Trophoblast cell (in vitro differentiated cells and primary cell): Measurements from ENCODE around the gene TSEN2.

Experiments
- DNase-seq, 2 donors: peaks; one replicate each; pipeline ENCODE4 v3.0.0-alpha.2; 2016
- H2AFZ ChIP-seq: 2 replicates; pipeline ENCODE4 v1.6.1; 2013; ENCODE audit warnings: low read length, moderate library complexity, mild to moderate bottlenecking; ENCODE audit not compliant: insufficient read depth, poor library complexity
- H2AK5ac ChIP-seq: 2 replicates; pipeline ENCODE4 v1.6.1; 2013; ENCODE audit warnings: mild to moderate bottlenecking, low read length
- H2BK120ac ChIP-seq: 2 replicates; pipeline ENCODE4 v1.6.1; 2013; ENCODE audit warnings: low read length, mild to moderate bottlenecking, moderate library complexity; ENCODE audit not compliant: insufficient read depth, poor library complexity
- H2BK12ac ChIP-seq: 2 replicates; pipeline ENCODE4 v1.6.1; 2013; ENCODE audit warnings: mild to moderate bottlenecking, low read length, moderate library complexity
- H2BK5ac ChIP-seq: 2 replicates; pipeline ENCODE4 v1.6.1; 2013; ENCODE audit warnings: low read length, low read depth, moderate library complexity, mild to moderate bottlenecking; ENCODE audit not compliant: poor library complexity
- H3K14ac ChIP-seq: 2 replicates; pipeline ENCODE4 v1.6.1; 2013; ENCODE audit warnings: mild to moderate bottlenecking, low read length
- H3K18ac ChIP-seq: 2 replicates; pipeline ENCODE4 v1.6.1; 2013; ENCODE audit warnings: mild to moderate bottlenecking, low read length
- H3K23ac ChIP-seq: 2 replicates; pipeline ENCODE4 v1.6.1; 2013; ENCODE audit warnings: low read length
- H3K27ac ChIP-seq: 2 replicates; pipeline ENCODE4 v1.5.1; 2013; ENCODE audit warnings: low read depth, mild to moderate bottlenecking, inconsistent platforms, low read length, moderate library complexity
- H3K27me3 ChIP-seq: 2 replicates; pipeline ENCODE4 v1.6.1; 2013; ENCODE audit warnings: inconsistent platforms, mild to moderate bottlenecking, low read length, moderate library complexity; ENCODE audit not compliant: insufficient read depth
- H3K36me3 ChIP-seq, 2 experiments: 1 replicate in 1 of 2; 2 replicates in 1 of 2; pipeline ENCODE4 v1.6.1; 2013; ENCODE audit warnings: low read length in 2 of 2, mild to moderate bottlenecking in 2 of 2, moderate library complexity in 1 of 2; ENCODE audit not compliant: insufficient read depth in 2 of 2, control insufficient read depth in 1 of 2
- H3K4ac ChIP-seq: 2 replicates; pipeline ENCODE4 v1.6.1; 2013; ENCODE audit warnings: low read depth, mild to moderate bottlenecking, low read length, moderate library complexity
- H3K4me1 ChIP-seq, 2 experiments: 1 replicate in 1 of 2; 2 replicates in 1 of 2; pipeline ENCODE4 v1.6.1; 2013; ENCODE audit warnings: low read length in 2 of 2, mild to moderate bottlenecking in 2 of 2, moderate library complexity in 1 of 2; ENCODE audit not compliant: insufficient read depth in 2 of 2, control insufficient read depth in 1 of 2
- H3K4me2 ChIP-seq: 2 replicates; pipeline ENCODE4 v1.6.1; 2013; ENCODE audit warnings: inconsistent platforms, mild to moderate bottlenecking, low read length, moderate library complexity
- H3K4me3 ChIP-seq: 2 replicates; pipeline ENCODE4 v1.5.1; 2013; ENCODE audit warnings: mild to moderate bottlenecking, low read depth, low read length, inconsistent platforms
- H3K79me1 ChIP-seq: one replicate; pipeline ENCODE4 v1.6.1; 2013; ENCODE audit warnings: low read length
- H3K79me2 ChIP-seq: 2 replicates; pipeline ENCODE4 v1.6.1; 2013; ENCODE audit warnings: low read length, mild to moderate bottlenecking; ENCODE audit not compliant: control insufficient read depth, insufficient read depth, poor library complexity
- H3K9ac ChIP-seq: 2 replicates; pipeline ENCODE4 v1.6.1; 2013; ENCODE audit warnings: mild to moderate bottlenecking, low read length
- H3K9me3 ChIP-seq: 2 replicates; pipeline ENCODE4 v1.6.1; 2013; ENCODE audit warnings: low read depth, mild to moderate bottlenecking, control low read depth, inconsistent platforms, low read length; ENCODE audit not compliant: insufficient read depth
- H4K12ac ChIP-seq: 2 replicates; pipeline ENCODE4 v1.6.1; 2013; ENCODE audit warnings: low read depth, mild to moderate bottlenecking, low read length, moderate library complexity
- H4K8ac ChIP-seq: 2 replicates; pipeline ENCODE4 v1.6.1; 2013; ENCODE audit warnings: low read depth, mild to moderate bottlenecking, low read length, moderate library complexity
- H4K91ac ChIP-seq: one replicate; pipeline ENCODE4 v1.6.1; 2013; ENCODE audit warnings: low read depth, mild to moderate bottlenecking, low read length, moderate library complexity
- WGBS: extraction: QIAGEN DNeasy Blood & Tissue Kit; methylation state at CpG from one replicate; pipeline ENCODE4 v1.1.7; 2013; ENCODE audit warnings: missing lambda C conversion rate; ENCODE audit not compliant: insufficient read length, insufficient coverage; ENCODE audit errors: extremely low coverage; 5-methylcytosine and 5-hydroxymethylcytosine counted together

TSEN2 gene

GRCh38 chr3:12578742-12579141, 94.5 kb downstream of the TSEN2 start:
- Histone ChIP-seq H3K14ac (no peak overlapping the region), H4K8ac (no peak overlapping the region), H3K18ac (no peak overlapping the region), H2AFZ (no peak overlapping the region), H3K36me3 (peaks cover 54 to 66% of the 10 kb centered on the region in 2 experiments), H3K27me3 (no peaks in the 10 kb centered on the region), H2BK5ac (no peak overlapping the region), H2AK5ac (no peak overlapping the region), H3K9ac (no peak overlapping the region), H4K91ac (no peak overlapping the region), H4K12ac (no peak overlapping the region), H3K4me1 (no peaks in the 10 kb centered on the region), H2BK120ac (no peak overlapping the region), H3K9me3 (no peaks in the 10 kb centered on the region), H2BK12ac (no peak overlapping the region), H3K4me2 (no peak overlapping the region), H3K4ac (no peak overlapping the region), H3K79me1 (no peaks in the 10 kb centered on the region), H3K79me2 (no peaks in the 10 kb centered on the region), H3K4me3 (no peak overlapping the region), H3K23ac (no peak overlapping the region), H3K27ac (no peak overlapping the region)
- no CpG with 5 or more reads among the region's 2 CpGs for WGBS
- DNase-seq: no peak

GRCh38 chr3:12579456-12579855, 95.2 kb downstream of the TSEN2 start:
- Histone ChIP-seq H3K27me3 (no peaks in the 10 kb centered on the region), H3K4me2 (no peak overlapping the region), H2BK5ac (no peak overlapping the region), H3K18ac (no peak overlapping the region), H2AK5ac (no peak overlapping the region), H3K4ac (no peak overlapping the region), H4K91ac (no peak overlapping the region), H3K79me2 (no peaks in the 10 kb centered on the region), H3K4me3 (no peak overlapping the region), H3K9me3 (no peaks in the 10 kb centered on the region), H3K27ac (no peak overlapping the region), H2BK12ac (no peak overlapping the region), H3K23ac (no peak overlapping the region), H2AFZ (no peak overlapping the region), H3K14ac (no peak overlapping the region), H2BK120ac (no peak overlapping the region), H4K8ac (no peak overlapping the region), H3K4me1 (no peaks in the 10 kb centered on the region), H4K12ac (no peak overlapping the region), H3K9ac (no peak overlapping the region), H3K79me1 (no peaks in the 10 kb centered on the region), H3K36me3 (peaks cover 54 to 66% of the 10 kb centered on the region in 2 experiments)
- no CpG with 5 or more reads among the region's 3 CpGs for whole genome bisulfite sequencing
- no peak for DNase-seq

- no peak overlapping the region for H3K18ac ChIP-seq
- H3K27ac ChIP-seq: no peak overlapping the region
- no peak overlapping the region for H3K4ac ChIP-seq
- H3K9ac ChIP-seq: no peak overlapping the region
- no peaks in the 10 kb centered on the region for H3K79me1 ChIP-seq
- no peak overlapping the region for H3K23ac ChIP-seq
- H3K4me3 ChIP-seq: no peak overlapping the region
- no peak for DNase-seq
- no peak overlapping the region for H4K91ac ChIP-seq
- no peaks in the 10 kb centered on the region for H3K79me2 ChIP-seq
- no peak overlapping the region for H2AK5ac ChIP-seq
- no peaks in the 10 kb centered on the region for H3K4me1 ChIP-seq
- no peak overlapping the region for H3K4me2 ChIP-seq
- H3K27me3 ChIP-seq: no peaks in the 10 kb centered on the region
- H2AFZ ChIP-seq: no peak overlapping the region
- H3K36me3 ChIP-seq: peaks cover 52 to 66% of the 10 kb centered on the region in 2 experiments
- no peak overlapping the region for H4K8ac ChIP-seq
- no peak overlapping the region for H4K12ac ChIP-seq
- no CpG with 5 or more reads among the region's 3 CpGs for WGBS
- H3K9me3 ChIP-seq: no peaks in the 10 kb centered on the region
- no peak overlapping the region for H2BK120ac ChIP-seq
- H2BK12ac ChIP-seq: no peak overlapping the region
- no peak overlapping the region for H2BK5ac ChIP-seq
- no peak overlapping the region for H3K14ac ChIP-seq
These were observed 95.6 kb downstream of the TSEN2 start for GRCh38 chr3:12579905-12580304.

GRCh38 chr3:12582730-12583129, 98.5 kb downstream of the TSEN2 start:
- Histone ChIP-seq H3K23ac (no peak overlapping the region), H4K12ac (no peak overlapping the region), H2AK5ac (no peak overlapping the region), H3K36me3 (peaks cover 46 to 56% of the 10 kb centered on the region in 2 experiments), H3K14ac (no peak overlapping the region), H3K4me2 (no peak overlapping the region), H3K27ac (no peak overlapping the region), H3K9me3 (no peaks in the 10 kb centered on the region), H3K79me2 (no peaks in the 10 kb centered on the region), H3K4ac (no peak overlapping the region), H3K4me3 (no peak overlapping the region), H2BK12ac (no peak overlapping the region), H4K8ac (no peak overlapping the region), H3K4me1 (no peaks in the 10 kb centered on the region), H3K27me3 (no peaks in the 10 kb centered on the region), H2BK5ac (no peak overlapping the region), H3K9ac (no peak overlapping the region), H2BK120ac (no peak overlapping the region), H2AFZ (no peak overlapping the region), H3K18ac (no peak overlapping the region), H3K79me1 (no peaks in the 10 kb centered on the region), H4K91ac (no peak overlapping the region)
- DNase-seq: no peak
- no CpG with 5 or more reads among the region's 4 CpGs for WGBS
